Common myeloid progenitor, CD34-positive (primary cell): Measurements from ENCODE around the gene ISYNA1.

Source experiments
- CTCF ChIA-PET: fragments of 350-600 bp; sonication (Branson Sonifier 250); formaldehyde crosslinking; loops from one replicate; lab custom pipeline; 2021; ENCODE audit warnings: antibody characterized with exemption; lab: Charles Lee
- POLR2A ChIA-PET: fragments of 350-600 bp; sonication (Branson Sonifier 250); formaldehyde crosslinking; loops from one replicate; lab custom pipeline; 2021; ENCODE audit warnings: antibody characterized with exemption; lab: Charles Lee
- DNase-seq, 3 donors: peaks; one replicate each; pipeline versions ENCODE4 v3.0.0 to v3.0.0-alpha.2; 2013
- H3K27ac ChIP-seq, 2 experiments: 1 replicate in 1 of 2; 2 replicates in 1 of 2; pipeline ENCODE4 v1.7.0; 2013; ENCODE audit warnings: inconsistent platforms in 2 of 2, low read length in 2 of 2, mild to moderate bottlenecking in 2 of 2, low read depth in 1 of 2, moderate library complexity in 1 of 2; ENCODE audit not compliant: severe bottlenecking in 2 of 2, insufficient read depth in 1 of 2, poor library complexity in 1 of 2
- H3K27me3 ChIP-seq, 5 experiments: replicated peaks in 2 of 5; 1 replicate in 3 of 5; 2 replicates in 2 of 5; pipeline versions ENCODE4 v1.6.1 to v1.7.0; 2013; ENCODE audit warnings: low read length in 4 of 5, mild to moderate bottlenecking in 2 of 5, moderate library complexity in 2 of 5, inconsistent platforms in 1 of 5; ENCODE audit not compliant: insufficient read depth in 5 of 5, control insufficient read depth in 4 of 5
- H3K36me3 ChIP-seq, 4 experiments: 1 replicate in 2 of 4; 2 replicates in 2 of 4; pipeline versions ENCODE4 v1.6.1 to v1.7.0; 2013; ENCODE audit warnings: low read length in 3 of 4, control low read depth in 1 of 4, mild to moderate bottlenecking in 1 of 4; ENCODE audit not compliant: control insufficient read depth in 4 of 4, insufficient read depth in 4 of 4
- H3K4me1 ChIP-seq, 4 experiments: 1 replicate in 3 of 4; 2 replicates in 1 of 4; pipeline versions ENCODE4 v1.6.1 to v1.7.1; 2013; ENCODE audit warnings: low read length in 3 of 4, mild to moderate bottlenecking in 3 of 4, control low read depth in 1 of 4, inconsistent platforms in 1 of 4, moderate library complexity in 1 of 4; ENCODE audit not compliant: control insufficient read depth in 4 of 4, insufficient read depth in 4 of 4; ENCODE audit errors: control extremely low read depth in 1 of 4
- H3K4me3 ChIP-seq, 7 experiments: 1 replicate in 4 of 7; 2 replicates in 3 of 7; pipeline versions ENCODE4 v1.5.1 to v1.7.0; 2013; ENCODE audit warnings: mild to moderate bottlenecking in 7 of 7, low read length in 6 of 7, moderate library complexity in 6 of 7, inconsistent platforms in 2 of 7, low read depth in 2 of 7, control low read depth in 1 of 7; ENCODE audit not compliant: insufficient read depth in 4 of 7, control insufficient read depth in 1 of 7; ENCODE audit errors: extremely low read depth in 1 of 7
- H3K9me3 ChIP-seq, 5 experiments: 1 replicate in 4 of 5; 2 replicates in 1 of 5; pipeline versions ENCODE4 v1.6.1 to v1.7.1; 2013; ENCODE audit warnings: low read length in 4 of 5, mild to moderate bottlenecking in 2 of 5, inconsistent platforms in 1 of 5, low read depth in 1 of 5, moderate library complexity in 1 of 5; ENCODE audit not compliant: control insufficient read depth in 4 of 5, insufficient read depth in 2 of 5; ENCODE audit errors: control extremely low read depth in 1 of 5
- whole genome bisulfite sequencing: methylation state at CpG from one replicate; pipeline ENCODE4 v1.1.5; 2013; ENCODE audit not compliant: insufficient coverage; 5-methylcytosine and 5-hydroxymethylcytosine counted together

The ISYNA1 gene

DNA sequence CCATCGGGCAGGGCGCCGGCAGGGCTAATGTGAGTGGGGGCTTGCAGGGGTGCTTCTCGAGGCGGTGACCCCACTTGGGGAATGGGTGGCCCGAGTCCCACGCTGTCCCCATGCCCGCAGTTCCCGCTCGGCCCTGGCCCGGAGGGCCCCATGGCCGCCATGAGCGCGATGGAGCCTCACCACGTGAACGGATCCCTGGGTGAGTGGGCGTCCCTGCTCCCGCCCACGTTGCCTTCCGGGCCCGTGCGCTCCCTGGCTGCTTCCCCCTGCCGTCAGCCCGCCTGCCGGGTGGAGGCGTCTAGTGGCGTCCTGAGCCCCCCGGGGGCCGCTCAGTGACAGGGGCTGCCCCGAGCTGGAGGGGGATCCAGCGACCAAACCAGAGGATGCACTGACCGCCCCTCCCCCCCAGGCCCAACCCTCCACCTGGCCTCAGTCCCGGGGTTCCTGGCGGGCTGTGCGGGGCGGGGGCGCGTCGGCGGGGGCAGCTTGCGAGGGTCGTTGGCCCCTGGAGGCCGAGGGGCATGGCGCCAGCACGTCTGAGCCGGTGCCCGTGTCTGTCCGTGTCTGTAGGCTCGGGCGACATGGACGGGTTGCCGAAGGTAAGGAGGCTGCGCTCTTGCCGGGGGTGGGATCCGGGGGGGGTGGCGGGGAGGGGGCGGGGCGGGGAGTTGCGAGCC lies 4.8 kb downstream of the ISYNA1 start:
- 6% methylated on average over 36 of the region's 59 CpGs for WGBS
- peak overlapping the region in 6 of 7 experiments; percentile 8 to 78 (median 53) for H3K4me3 ChIP-seq
- no peaks in the 10 kb centered on the region for H3K9me3 ChIP-seq
- peaks cover 0 to 54% (median 10%) of the 10 kb centered on the region in 4 experiments for H3K36me3 ChIP-seq
- no peaks in the 10 kb centered on the region for H3K27me3 ChIP-seq
- H3K27ac ChIP-seq = peak overlapping the region in 1 of 2 experiments; percentile 50
- peak; percentile 61 to 82 (median 73) for DNase-seq
- POLR2A ChIA-PET = no interaction called here
- CTCF ChIA-PET = no interaction called here
- H3K4me1 ChIP-seq = peaks cover 0 to 77% (median 47%) of the 10 kb centered on the region in 4 experiments

DNA sequence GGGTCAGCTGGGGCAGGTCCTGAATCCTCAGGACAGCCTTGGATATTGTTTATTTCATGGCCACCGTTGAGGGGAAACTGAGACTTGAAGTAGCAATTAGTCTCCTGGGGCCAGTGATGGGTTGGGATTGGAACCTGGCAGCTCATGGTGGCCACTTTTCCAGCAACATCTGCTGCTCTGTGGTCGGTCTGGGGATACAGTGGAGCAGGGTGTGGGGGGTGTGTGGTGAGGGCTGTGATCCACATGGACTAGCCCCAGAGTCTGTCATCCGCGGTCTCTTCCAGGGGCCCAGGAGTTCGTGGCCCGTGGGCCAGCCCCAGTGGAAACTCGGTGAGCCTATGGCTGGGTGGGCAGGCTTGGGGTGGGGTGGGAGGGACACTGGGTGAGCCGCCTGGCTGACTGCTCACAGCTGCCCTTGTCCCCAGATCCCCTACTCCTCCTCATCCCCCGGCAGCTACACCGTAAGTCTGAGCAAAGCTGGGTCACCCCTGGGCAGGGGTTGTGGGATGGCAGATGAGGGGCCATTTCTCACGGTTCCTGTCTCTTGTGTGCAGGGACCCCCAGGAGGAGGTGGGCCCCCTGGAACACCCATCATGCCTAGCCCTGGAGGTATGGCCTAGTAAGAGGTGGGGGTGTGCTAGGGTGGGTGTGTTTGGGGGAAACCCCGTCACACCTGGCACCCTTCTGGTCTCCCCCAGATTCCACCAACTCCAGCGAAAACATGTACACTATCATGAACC lies 5.5 kb downstream of the ISYNA1 start:
- H3K36me3 ChIP-seq = peaks cover 0 to 56% (median 10%) of the 10 kb centered on the region in 4 experiments

DNA sequence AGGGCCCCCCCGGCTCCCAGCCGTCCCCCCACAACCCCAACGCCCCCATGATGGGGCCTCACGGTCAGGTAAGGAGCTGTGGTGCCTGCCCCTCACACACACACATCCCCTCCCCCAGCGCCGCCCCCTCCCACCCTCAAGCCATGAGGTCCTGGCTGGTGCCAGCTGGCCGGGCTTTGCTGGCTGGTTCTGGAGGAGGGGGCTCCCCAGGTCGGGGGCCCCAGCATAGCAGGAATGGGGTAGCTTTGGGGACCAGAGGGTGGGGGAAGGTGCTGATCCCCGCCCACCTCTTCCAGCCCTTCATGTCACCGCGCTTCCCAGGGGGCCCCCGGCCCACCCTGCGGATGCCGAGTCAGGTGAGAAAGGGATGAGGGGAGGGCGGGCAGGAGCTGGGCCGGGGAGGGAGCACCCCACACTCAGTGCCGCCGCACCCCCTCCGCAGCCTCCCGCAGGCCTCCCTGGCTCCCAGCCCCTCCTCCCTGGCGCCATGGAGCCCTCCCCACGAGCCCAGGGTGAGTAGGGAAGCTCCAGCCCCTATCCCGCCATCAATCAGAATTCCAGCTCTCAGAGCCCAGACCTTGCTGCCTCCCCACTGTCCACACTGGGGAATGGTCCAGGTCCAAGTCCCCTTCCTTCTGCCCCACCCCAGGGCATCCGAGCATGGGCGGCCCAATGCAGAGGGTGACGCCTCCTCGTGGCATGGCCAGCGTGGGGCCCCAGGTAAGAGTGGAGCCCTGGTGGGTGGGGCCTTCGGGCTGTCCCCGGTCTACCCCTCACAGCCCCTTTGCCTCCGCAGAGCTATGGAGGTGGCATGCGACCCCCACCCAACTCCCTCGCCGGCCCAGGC lies 6.4 kb downstream of the ISYNA1 start:
- DNase-seq = no peak
- H3K27me3 ChIP-seq = no peaks in the 10 kb centered on the region
- WGBS = 86% methylated on average over 15 of the region's 34 CpGs
- H3K4me3 ChIP-seq = no peak overlapping the region
- CTCF ChIA-PET = interaction anchor here (0.7 to 1.7 kb wide), 5 partner anchors 10 to 45 kb away, joined by 3 to 9 read pairs (median 3); partner anchors contain the start of genes GDF15 and SSBP4
- POLR2A ChIA-PET = no interaction called here
- peaks cover 0 to 62% (median 13%) of the 10 kb centered on the region in 4 experiments for H3K36me3 ChIP-seq
- H3K4me1 ChIP-seq = peaks cover 0 to 67% (median 38%) of the 10 kb centered on the region in 4 experiments
- no peaks in the 10 kb centered on the region for H3K9me3 ChIP-seq
- H3K27ac ChIP-seq = no peak overlapping the region

More for the DNA sequence above, 5.5 kb downstream of the ISYNA1 start:
- DNase-seq = no peak
- Histone ChIP-seq H3K27me3 (no peaks in the 10 kb centered on the region), H3K9me3 (no peaks in the 10 kb centered on the region), H3K4me1 (peaks cover 0 to 71% (median 42%) of the 10 kb centered on the region in 4 experiments), H3K4me3 (peak overlapping the region in 6 of 7 experiments; percentile 8 to 78 (median 53)), H3K27ac (peak overlapping the region in 1 of 2 experiments; percentile 50)
- CTCF ChIA-PET = interaction anchor here (0.7 to 1.7 kb wide), 5 partner anchors 11 to 46 kb away, joined by 3 to 9 read pairs (median 3); partner anchors contain the start of genes GDF15 and SSBP4
- POLR2A ChIA-PET = no interaction called here
- WGBS = 89% methylated on average over 3 of the region's 13 CpGs

GRCh38 chr19:18430417-18431144 lies 7.4 kb downstream of the ISYNA1 start:
- DNase-seq = no peak
- H3K9me3 ChIP-seq = no peaks in the 10 kb centered on the region
- peaks cover 0 to 56% (median 10%) of the 10 kb centered on the region in 4 experiments for H3K36me3 ChIP-seq
- H3K4me1 ChIP-seq = peaks cover 0 to 66% (median 34%) of the 10 kb centered on the region in 4 experiments
- H3K27ac ChIP-seq = peak overlapping the region in 1 of 2 experiments; percentile 77
- H3K27me3 ChIP-seq = no peaks in the 10 kb centered on the region
- 95% methylated on average over 11 of the region's 21 CpGs for WGBS
- H3K4me3 ChIP-seq = peak overlapping the region in 1 of 7 experiments; percentile 66
- ChIA-PET CTCF (interaction anchor here (1.6 to 1.7 kb wide), 2 partner anchors 9 to 12 kb away, joined by 5 to 9 read pairs; partner anchors contain the start of gene SSBP4), POLR2A (no interaction called here)

GRCh38 chr19:18429717-18430416 lies 8.1 kb downstream of the ISYNA1 start:
- 14% methylated on average over 10 of the region's 13 CpGs for WGBS
- ChIA-PET POLR2A (interaction anchor here (0.6 to 1.8 kb wide), 2 partner anchors 10 to 11 kb away, joined by 3 to 10 read pairs; partner anchors contain the start of gene SSBP4), CTCF (no interaction called here)
- Histone ChIP-seq H3K4me1 (peaks cover 0 to 69% (median 36%) of the 10 kb centered on the region in 4 experiments), H3K27ac (peak overlapping the region; percentile 64 to 77), H3K4me3 (peak overlapping the region in 4 of 7 experiments; percentile 10 to 66 (median 58)), H3K36me3 (peaks cover 0 to 54% (median 4%) of the 10 kb centered on the region in 4 experiments), H3K27me3 (no peaks in the 10 kb centered on the region), H3K9me3 (no peaks in the 10 kb centered on the region)
- peak in 1 of 3 donors; percentile 21 for DNase-seq
